Measurements from ENCODE around the gene SLC23A2. TPM values are rescaled to one million over a fixed set of nuclear protein-coding genes. Genes with fewer than 3 reads are reported as not detected.

Gene SLC23A2
- total RNA-seq, 2 experiments from 2014 or later: 14.3 to 25.7 TPM

GRCh38 chr20:4832469-4832868 is 168.8 kb downstream of the SLC23A2 start:
- H3K4me2 ChIP-seq (ENCODE audit: low read length): no peak overlapping the region
- ChIA-PET POLR2A (interaction anchor here (1.0 kb wide), 1 partner anchor 58 kb away, joined by 4 read pairs; no protein-coding TSS in a partner anchor), CTCF (ENCODE audit: unreplicated experiment) (no interaction called here)
- H3K9me2 ChIP-seq (ENCODE audit: insufficient read depth, low read length): no peaks in the 10 kb centered on the region
- no peak for DNase-seq (ENCODE audit: low spot score)
- TF ChIP-seq EZH2phosphoT487 (IDR thresholded peaks at IDR 0.05; ENCODE audit: borderline replicate concordance, low read depth, low read length) (no peak), CTCF (conservative IDR thresholded peaks at IDR 0.05; ENCODE audit: low read length) (no peak)
- no peaks in the 10 kb centered on the region for H3K9me3 ChIP-seq (ENCODE audit: low read length)
- H3K79me2 ChIP-seq (ENCODE audit: insufficient read depth, low read depth, low read length): no peaks in the 10 kb centered on the region
- no peaks in the 10 kb centered on the region for H3K4me1 ChIP-seq (ENCODE audit: insufficient read depth, low read length, poor library complexity, severe bottlenecking)
- no peak overlapping the region for H3K4me3 ChIP-seq (ENCODE audit: low read depth, low read length, poor library complexity, severe bottlenecking)
- H4K20me1 ChIP-seq (ENCODE audit: insufficient read depth, low read length): no peaks in the 10 kb centered on the region
- H3K27ac ChIP-seq (ENCODE audit: low read depth, low read length, poor library complexity, severe bottlenecking): no peak overlapping the region
- H3K36me3 ChIP-seq (ENCODE audit: insufficient read depth, low read length): no peaks in the 10 kb centered on the region
- BruUV-seq (replicated peaks): no TSS peak
- intact Hi-C loops (cut with micrococcal nuclease; ENCODE audit: unreplicated experiment): no loop called here
- no peak overlapping the region for H2AFZ ChIP-seq (ENCODE audit: low read length)

- no peak for TF ChIP-seq CTCF (conservative IDR thresholded peaks at IDR 0.05; ENCODE audit: low read length)
- TF ChIP-seq EZH2phosphoT487 (IDR thresholded peaks at IDR 0.05; ENCODE audit: borderline replicate concordance, low read depth, low read length): no peak
- Histone ChIP-seq H3K27ac (ENCODE audit: low read depth, low read length, poor library complexity, severe bottlenecking) (no peak overlapping the region), H3K4me1 (ENCODE audit: insufficient read depth, low read length, poor library complexity, severe bottlenecking) (no peaks in the 10 kb centered on the region), H3K4me3 (ENCODE audit: low read depth, low read length, poor library complexity, severe bottlenecking) (no peak overlapping the region), H4K20me1 (ENCODE audit: insufficient read depth, low read length) (no peaks in the 10 kb centered on the region), H3K9me2 (ENCODE audit: insufficient read depth, low read length) (no peaks in the 10 kb centered on the region), H3K9me3 (ENCODE audit: low read length) (no peaks in the 10 kb centered on the region), H3K79me2 (ENCODE audit: insufficient read depth, low read depth, low read length) (no peaks in the 10 kb centered on the region), H3K36me3 (ENCODE audit: insufficient read depth, low read length) (no peaks in the 10 kb centered on the region), H2AFZ (ENCODE audit: low read length) (no peak overlapping the region), H3K4me2 (ENCODE audit: low read length) (no peak overlapping the region)
- ChIA-PET CTCF (ENCODE audit: unreplicated experiment) (no interaction called here), POLR2A (no interaction called here)
- BruUV-seq (replicated peaks): no TSS peak
- DNase-seq (ENCODE audit: low spot score): no peak
- intact Hi-C loops (cut with micrococcal nuclease; ENCODE audit: unreplicated experiment): no loop called here
Measured at GRCh38 chr20:4830696-4831095, 170.6 kb downstream of the SLC23A2 start.

GRCh38 chr20:4830259-4830658 is 171.1 kb downstream of the SLC23A2 start:
- Histone ChIP-seq H3K79me2 (ENCODE audit: insufficient read depth, low read depth, low read length) (no peaks in the 10 kb centered on the region), H3K4me1 (ENCODE audit: insufficient read depth, low read length, poor library complexity, severe bottlenecking) (no peaks in the 10 kb centered on the region), H3K4me2 (ENCODE audit: low read length) (no peak overlapping the region), H4K20me1 (ENCODE audit: insufficient read depth, low read length) (no peaks in the 10 kb centered on the region), H3K4me3 (ENCODE audit: low read depth, low read length, poor library complexity, severe bottlenecking) (no peak overlapping the region), H2AFZ (ENCODE audit: low read length) (no peak overlapping the region), H3K9me3 (ENCODE audit: low read length) (no peaks in the 10 kb centered on the region), H3K9me2 (ENCODE audit: insufficient read depth, low read length) (no peaks in the 10 kb centered on the region), H3K36me3 (ENCODE audit: insufficient read depth, low read length) (no peaks in the 10 kb centered on the region), H3K27ac (ENCODE audit: low read depth, low read length, poor library complexity, severe bottlenecking) (no peak overlapping the region)
- no peak for DNase-seq (ENCODE audit: low spot score)
- TF ChIP-seq EZH2phosphoT487 (IDR thresholded peaks at IDR 0.05; ENCODE audit: borderline replicate concordance, low read depth, low read length) (no peak), CTCF (conservative IDR thresholded peaks at IDR 0.05; ENCODE audit: low read length) (no peak)
- ChIA-PET POLR2A (interaction anchor here (0.6 kb wide), 1 partner anchor 299 kb away, joined by 4 read pairs; no protein-coding TSS in a partner anchor), CTCF (ENCODE audit: unreplicated experiment) (no interaction called here)
- intact Hi-C loops (cut with micrococcal nuclease; ENCODE audit: unreplicated experiment): no loop called here
- no TSS peak for BruUV-seq (replicated peaks)
